Kidney tubule cell (primary cell): ENCODE data around the gene KRTDAP.

Source experiments
- DNase-seq: peaks from one replicate; pipeline ENCODE4 v3.0.0-alpha.2; 2018; ENCODE audit warnings: low spot score

KRTDAP gene

DNA sequence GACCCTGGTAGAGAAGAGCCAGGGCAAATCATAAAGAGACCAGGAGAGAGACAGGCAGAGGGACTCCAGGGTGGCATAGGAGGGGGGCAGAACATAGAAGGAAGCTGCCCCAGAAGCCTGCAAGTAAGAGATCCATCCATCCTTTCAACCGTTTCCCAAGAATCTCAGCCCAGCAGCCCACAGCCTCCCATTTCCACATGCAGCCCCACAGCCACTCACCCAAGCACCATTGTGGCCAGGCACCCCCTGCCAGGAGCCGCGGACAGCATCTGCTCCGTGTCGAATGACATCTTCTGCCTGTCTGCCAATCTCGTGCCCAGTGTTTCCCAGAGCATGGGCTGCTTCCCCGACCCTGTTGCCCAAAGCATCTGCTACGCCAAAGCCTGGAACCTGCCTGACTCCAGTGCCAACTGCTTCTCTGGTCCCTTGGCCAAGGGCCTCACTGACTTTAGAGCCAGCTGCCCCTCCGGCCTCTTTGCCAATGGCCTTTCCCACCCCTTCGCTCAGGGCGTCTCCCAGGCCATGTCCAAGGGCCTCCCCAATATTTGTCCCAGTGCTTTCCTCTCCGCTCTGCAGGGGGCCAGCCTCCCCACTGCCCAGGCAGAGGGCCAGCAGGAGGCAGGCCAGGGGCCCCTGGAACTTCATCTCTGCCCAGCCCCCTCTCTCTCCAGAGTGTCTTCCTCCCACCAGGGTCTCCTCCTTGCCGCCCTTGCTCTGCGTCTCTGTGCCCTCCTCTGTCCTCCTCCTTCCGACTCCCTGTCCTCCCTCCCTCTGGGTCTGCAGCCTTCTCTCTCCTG is 22.8 kb upstream of the KRTDAP start:
- DNase-seq: no peak

DNA sequence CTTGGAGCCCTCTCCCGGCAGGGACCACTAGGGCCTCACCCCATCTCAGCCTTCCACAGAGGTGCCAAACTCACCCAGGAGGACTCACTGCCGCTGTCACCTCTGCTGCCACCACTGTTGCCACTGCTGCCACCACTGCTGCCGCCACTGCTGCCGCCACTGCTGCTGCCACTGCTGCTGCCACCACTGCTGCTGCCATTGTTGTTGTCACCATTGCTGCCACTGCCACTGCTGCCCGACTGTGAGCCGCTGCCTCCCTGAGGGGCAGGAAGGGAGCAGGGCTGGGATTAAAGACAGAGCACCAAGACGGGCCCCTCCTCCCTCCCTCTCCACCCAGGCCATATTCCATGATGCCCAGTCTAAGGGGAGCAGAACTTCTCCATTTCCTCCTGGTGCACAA is 21.1 kb upstream of the KRTDAP start:
- DNase-seq: no peak

DNA sequence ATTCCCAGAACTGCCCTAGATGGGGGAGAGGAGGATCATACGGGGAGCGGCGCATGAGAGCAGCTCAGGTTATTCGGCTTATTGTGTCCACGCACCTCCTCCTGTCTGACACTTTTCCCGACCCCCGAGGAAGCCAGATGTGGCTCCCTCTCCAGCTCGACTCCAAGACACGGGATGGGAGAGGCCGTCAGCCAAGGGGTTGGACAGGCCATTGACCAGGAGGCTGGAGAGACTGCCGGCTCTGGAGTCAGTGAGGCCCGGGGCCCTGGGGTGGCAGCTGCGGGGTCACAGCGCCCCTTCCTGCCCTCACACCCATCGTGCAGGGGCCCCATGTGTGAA is 20.3 kb upstream of the KRTDAP start:
- DNase-seq: no peak

DNA sequence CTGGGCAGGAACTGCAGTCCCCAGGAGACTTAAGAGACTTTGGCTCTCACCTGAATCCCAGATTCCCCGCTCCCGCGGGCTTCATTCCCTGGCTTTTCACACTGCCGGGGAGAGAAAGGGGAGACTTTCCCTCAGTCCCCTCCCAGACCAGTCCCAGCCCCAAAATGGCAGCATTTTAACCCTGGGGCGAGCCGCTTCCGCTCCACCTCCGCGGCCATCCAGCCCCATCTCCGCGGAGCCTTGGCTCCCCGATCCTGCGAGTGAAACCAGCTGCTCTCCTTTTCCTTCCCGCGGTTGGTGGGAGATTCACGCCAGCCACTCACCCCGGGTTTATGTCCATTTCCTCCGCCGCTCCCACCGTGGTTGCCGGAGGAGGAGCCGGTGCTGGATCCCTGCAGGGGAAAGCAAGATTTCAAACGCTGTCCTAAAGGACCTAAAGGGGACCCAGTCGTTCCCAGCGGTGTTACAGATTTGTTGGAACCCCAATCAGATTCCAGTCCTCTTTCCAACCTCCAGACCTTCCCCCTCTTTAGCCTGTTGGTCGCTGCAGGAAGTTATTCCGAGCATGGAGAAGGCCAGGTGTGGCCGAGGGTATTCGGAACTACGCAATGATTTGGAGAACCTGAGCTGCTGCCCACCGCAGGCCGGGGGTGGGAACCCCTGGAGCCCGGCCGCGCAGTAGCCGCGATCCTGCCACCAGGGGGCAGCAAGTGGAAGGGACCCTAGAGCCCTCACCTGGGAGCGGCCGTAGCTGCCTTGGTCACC is 19.8 kb upstream of the KRTDAP start:
- DNase-seq: peak; percentile 90

DNA sequence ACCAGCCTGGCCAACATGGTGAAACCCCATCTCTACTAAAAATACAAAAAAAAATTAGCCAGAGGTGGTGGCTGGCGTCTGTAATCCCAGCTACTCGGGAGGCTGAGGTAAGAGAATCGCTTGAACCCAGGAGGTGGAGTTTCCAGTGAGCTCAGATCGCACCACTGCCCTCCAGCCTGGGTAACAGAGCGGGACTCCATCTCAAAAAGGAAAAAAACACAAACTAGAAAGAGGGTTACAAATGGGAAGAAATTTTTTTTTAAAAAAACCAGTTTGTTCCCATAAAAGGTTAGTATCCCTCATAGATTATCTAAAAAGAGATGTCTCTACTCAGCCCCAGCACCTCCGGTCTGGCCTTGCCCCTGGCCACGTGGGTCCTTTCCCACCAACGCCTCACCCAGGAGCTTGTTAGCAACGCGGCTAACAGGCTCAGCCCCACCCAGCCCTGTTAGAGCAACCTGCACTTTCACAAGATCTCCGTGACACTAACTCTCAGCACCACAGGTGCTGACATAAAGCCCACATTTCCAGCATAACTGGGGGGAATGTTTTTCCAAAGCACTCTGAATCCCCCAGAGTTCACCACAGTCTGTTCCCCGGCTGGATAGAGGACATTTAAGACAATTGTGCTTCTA is 18.9 kb upstream of the KRTDAP start:
- DNase-seq: peak; percentile 83

DNA sequence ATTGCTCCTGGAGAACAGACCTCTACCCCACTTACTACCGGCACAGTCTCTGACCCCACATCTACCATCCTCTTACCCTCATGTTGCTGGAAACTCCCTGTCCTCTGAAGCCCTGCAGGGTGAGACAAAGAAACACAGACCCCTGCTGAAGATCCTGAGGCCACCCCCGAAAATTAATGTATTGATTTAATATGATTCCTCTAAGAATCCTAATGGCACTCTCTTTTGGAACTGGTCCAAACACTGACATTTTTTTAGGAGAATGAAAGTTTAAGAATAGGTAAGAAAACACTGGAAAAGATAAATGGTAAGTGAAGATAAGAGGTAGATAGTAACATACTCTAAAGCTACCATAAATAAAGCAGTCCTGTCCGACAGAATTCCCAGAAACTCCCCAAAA is 17.9 kb upstream of the KRTDAP start:
- DNase-seq: no peak

DNA sequence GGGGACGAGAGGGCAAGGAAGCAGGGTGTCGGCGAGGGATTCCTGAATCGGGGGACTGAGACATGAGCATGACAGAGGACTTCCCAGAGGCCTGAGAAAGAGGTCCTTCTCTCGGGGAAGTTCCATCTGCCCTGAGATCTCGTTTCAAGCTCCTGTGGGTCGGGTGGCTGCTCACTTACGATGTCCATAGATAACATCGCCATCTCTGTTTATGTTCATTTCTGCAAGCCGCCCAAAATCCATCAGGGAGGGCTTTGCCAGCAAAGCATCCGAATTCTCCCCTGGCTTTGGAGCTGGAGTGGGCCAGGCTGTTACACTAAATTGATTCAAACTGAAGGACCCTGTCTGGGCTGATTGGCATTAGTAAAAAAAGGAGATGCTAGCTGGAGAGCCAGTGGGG is 17.3 kb upstream of the KRTDAP start:
- DNase-seq: no peak

DNA sequence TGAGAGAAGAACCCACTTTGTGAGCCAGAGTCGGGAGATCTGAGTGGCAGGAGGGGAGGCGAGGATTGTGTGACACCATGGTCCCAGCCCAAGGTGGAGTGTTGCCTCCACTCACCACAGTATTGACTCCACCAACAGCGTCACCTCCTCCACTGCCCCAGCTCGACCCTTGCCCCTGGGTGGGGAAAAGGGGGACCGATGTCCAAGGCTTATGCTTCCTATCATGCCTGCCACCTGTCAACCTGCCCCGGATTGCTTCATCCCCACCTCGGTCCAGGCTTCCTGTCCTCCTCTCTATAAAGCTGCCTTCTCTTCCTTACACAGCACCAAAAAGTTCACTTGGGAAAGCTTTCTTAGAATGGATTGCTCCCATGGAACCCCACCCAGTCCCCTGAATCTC is 15.7 kb upstream of the KRTDAP start:
- no peak for DNase-seq

DNA sequence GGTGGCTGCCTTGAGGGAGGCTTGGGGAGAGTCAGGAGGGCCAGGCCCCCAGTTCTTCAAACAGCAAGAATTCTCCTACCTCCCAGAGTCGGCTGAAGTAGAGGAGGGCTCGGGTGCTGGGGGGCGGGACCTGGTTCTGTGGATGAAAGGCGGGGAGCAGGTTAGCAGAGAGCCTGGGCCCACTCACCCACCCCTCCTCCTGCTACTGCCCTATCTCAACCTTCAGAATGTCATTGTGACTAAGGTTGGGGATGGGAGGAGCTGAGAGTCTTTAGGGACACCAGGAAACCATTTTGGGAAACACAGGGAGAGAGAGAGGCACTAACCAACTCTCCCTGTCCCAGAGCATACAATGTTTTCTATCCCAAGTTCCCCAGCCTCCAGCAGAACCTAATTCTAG is 12.5 kb upstream of the KRTDAP start:
- DNase-seq: no peak

DNA sequence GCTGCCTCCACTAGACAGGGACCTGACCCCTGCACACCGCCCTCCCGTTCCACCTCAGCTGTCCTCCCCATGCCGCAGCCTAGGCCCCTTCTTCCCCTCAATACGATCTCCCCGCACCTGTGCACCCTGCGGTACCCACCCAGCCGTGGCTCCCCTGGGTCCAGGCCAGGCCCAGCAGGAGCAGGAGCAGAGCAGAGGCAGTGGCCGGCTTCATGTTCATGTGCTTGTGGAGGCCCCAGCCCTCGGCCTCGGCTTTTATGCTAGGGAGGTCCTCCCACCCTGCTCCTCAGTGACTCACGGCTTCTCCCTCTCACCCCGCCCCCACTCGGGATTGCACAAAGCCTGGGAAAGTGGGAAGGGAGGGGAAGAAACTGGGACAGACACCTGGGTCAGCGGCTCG is 11.4 kb upstream of the KRTDAP start:
- DNase-seq: no peak

DNA sequence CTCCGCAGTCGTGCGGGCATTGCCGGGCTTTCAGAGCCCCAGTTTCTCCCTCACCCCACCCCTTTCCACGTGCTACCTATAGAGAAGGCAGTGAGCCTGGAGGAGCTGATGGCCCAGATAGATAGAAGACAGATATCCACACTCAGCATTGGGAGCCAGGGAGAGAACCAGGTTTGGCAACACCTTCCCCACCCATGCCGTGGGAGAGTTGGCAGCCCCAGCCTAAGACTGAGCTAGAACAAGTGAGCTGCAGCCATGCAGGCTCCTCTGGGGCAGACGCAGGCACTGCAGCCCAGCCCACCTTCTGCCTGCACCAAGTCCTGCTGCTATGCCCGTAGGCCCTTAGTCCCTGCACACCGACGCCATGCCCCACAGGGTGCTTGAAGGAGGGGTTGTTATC is 10.3 kb upstream of the KRTDAP start:
- no peak for DNase-seq

DNA sequence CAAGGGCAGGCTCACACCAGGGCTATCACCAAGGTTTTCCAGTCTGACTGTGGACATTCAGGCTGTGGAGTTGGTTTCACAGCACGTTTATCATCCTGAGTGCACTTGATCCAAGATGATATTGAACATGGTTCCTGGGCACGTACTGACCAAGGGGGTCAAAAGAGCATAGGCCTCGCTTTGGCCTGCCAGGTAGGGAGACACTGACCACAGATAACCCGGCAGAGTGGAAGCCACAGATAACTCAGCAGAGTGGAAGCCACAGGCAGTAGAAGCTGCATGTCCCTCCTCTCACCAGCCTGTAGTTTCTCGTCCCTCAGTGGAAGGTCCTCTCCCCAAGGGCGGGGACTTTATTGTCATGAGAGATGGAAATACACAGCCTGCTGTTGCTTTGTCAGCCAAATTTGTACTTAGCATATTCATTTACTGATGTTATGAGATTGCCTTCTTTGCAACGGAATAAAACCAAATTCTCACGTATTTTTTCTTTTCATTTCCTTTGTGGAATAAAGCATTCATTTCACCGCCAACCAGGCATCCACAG is 8.8 kb upstream of the KRTDAP start:
- no peak for DNase-seq

DNA sequence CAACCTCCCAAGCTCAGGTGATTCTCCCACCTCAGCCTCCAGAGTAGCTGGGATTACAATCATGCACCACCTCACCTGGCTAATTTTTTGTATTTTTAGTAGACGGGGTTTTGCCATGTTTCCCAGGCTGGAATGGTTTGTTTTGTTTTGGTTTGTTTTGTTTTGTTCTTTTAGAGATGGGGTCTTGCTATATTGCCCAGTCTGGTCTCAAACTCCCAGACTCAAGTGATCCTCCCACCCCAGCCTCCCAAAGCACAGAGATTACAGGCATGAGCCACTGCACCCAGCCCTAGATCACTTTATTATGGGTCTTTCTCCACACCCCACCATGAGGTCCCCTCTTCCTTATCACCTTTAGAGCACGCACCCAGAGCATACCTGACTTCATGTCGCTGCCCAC is 8.0 kb upstream of the KRTDAP start:
- no peak for DNase-seq

DNA sequence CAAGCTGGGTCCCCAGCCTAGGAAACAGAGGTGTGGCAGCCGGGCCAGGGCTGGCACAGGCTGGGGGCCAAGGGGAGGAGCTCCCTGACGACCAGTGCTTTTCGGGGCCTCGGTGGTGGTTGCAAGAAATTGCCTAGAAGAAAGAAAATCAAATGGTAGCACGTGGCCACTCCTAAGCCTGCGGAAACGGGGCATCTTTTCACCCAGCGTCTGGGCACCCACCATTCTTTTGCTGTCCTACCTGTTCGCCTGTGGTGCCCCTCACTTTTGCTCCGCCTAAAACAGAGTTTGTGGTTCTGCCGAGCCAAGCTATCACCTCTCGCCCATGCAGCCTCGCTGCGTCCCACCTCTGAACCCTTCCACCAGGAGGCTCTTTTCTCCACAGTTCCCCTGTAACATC is 7.1 kb upstream of the KRTDAP start:
- DNase-seq: no peak

DNA sequence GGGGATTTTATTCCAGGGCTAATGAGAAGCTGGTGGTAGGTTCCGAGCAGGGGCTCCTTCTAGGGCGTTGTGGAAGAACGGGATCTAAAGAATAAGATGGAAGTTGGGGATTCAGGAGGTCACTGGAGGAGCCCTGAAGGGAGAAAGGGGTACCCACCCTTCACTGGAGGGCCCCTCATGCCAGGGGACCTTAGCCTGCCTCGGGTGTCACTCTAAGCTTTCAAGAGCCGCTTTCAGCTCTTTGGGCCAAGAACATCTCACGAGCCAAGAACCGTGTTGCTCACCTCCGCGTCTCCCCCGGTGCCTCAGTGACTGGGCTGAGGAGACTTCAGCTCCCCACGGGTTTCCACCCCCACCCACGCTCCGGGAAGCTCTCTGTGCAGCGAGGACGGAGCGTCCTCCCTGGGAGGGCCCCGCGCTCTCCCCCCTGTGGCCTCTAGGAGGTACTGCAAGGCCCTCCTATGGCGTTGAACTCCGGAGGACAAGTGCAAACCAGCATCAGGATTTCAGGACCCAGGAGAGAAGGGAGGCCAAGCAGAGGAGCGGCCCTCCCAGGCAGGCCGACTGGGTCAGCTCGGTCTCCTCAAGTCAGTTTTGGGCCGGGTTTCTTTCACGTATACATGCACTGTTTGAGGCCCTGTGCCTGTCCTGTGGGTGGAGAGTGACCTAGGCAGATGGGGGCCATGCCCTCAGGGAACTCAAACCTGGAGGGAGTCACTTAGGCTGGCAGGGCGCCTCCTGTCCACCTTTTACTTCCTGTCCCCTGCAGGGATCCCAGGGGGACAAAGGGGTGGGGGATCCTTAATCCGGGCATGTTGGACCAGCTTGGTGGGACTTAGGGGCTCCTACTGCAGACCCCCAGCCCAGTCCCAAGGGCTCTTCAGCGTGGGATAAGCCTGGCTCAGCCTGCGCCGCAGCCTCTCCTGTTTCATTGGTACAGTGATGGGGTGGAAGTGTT is 5.1 kb upstream of the KRTDAP start:
- DNase-seq: peak; percentile 77

DNA sequence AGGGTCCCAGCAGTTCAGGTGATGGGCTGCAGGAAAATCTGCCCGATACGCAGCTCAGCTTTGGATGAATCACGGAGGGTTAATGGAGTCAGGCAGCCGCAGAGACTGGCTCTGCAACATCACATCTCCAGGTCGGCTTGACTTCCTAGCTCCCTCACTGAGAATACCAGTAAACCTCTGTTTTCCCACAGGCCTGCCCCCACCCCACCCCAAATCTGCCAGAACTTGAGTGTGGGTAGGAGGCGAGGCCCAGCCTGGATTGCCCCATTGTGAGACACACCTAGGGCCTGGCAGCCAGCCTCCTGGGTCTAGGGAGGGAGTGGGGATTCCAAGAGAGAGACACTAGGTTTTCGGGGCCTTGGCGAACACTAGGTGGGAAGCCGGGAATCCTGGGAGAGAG is 3.7 kb upstream of the KRTDAP start:
- no peak for DNase-seq

DNA sequence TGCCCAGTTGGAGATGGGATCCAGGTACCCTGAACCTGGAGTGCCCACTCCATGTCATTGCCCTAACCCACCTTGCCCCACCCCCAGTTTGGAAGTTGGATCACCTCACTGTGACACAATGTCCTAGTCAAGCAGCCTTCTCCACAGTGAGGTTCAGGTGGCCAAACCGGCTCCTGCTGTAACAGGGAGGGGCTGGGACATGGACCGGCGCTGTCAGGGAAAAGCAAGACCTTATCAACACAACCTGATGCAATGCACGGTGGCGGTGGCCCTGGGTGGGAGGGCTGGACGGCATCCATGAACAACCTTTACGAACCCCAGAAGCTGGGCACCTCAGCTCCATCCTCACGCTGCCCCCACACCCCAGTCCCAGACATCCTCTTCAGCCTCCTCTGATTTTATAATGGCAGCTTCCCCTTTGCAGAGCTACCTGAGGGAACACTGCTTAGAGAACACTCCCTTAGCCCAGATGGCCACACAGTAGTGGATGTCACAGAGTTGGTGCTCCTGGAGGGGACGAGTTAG is 1.6 kb upstream of the KRTDAP start:
- no peak for DNase-seq

DNA sequence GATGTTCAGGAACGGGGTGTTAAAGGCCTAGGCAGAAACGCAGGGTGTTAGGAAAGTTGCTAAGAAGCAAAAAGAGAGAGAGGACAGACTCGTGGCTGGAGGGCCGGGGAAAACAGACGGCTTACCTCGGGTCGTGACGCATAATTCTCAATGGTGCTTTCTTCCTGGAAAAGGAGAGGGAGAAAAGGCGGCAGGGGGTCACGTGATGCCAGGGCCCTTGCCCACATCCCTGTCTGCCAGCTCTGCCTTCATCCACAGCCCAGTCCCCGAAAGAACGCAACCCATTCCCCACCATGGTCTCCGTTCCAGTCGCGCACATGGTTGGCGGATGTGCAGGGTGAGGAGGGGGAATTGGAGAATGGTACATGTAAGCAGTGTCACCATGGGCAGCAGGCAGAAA is 1.6 kb downstream of the KRTDAP start:
- DNase-seq: no peak

DNA sequence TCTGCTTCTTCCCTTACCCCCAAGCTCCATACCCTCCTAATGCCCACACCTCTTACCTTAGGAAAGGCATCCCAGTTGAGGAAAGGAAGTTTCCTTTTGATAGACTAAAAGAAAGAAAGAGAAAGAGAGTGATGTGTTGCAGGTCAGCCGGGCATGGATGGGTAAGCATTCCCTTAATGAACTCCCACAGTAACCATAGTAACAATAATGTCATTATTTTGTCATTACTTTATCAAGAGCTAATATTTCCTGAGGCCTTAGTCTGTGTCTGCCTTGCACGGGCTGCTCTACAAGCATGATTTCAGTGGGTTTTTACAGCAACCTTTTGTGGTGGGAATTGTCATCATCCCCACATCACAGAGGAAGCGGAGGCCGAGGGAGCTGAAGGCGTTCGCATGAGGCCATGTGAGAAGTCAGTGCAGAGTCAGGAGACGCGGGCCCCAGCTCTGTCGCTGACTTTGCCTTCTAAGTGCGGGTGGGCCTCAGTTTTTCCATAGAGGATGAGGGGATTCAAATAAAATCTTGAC is 2.5 kb downstream of the KRTDAP start:
- DNase-seq: no peak

DNA sequence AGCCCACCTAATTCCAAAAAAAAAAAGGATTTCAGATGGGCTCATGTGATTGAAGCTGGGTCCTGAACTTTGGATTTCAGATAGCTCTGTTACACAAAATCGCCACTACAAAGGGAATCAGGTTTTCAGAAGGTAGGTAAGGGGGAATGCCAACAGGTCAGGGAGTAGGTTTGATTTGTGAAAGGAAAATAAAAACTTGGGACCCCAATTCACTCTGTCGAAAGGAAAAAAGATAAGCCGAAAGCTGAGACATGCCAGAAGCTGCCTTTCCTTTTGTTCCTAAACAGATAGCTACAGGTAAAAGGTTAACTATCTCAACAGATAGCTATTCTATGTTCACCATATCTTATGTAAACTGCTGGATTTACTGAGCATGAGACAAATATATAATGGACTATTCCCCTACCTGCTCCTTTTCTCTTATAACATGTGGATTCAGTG is 4.0 kb downstream of the KRTDAP start:
- DNase-seq: no peak
